Neuronal stem cell (in vitro differentiated cells): ENCODE measurements around the gene CPVL.
A peak's percentile ranks its signal among the peaks of the same experiment; 100 is the strongest.

Experiments used
- DNase-seq: peaks from one replicate; pipeline ENCODE4 v3.0.0-alpha.2; 2013; ENCODE audit warnings: low spot score
- H2AFZ ChIP-seq: one replicate; pipeline ENCODE4 v1.6.1; 2013; ENCODE audit warnings: mild to moderate bottlenecking, low read length, inconsistent platforms
- H2AK5ac ChIP-seq: 2 replicates; pipeline ENCODE4 v1.6.1; 2013; ENCODE audit warnings: low read depth, mild to moderate bottlenecking, inconsistent platforms, low read length, moderate library complexity, mixed read lengths
- H2BK120ac ChIP-seq: 2 replicates; pipeline ENCODE4 v1.6.1; 2013; ENCODE audit warnings: low read depth, mild to moderate bottlenecking, inconsistent platforms, low read length, moderate library complexity, mixed read lengths
- H2BK12ac ChIP-seq: one replicate; pipeline ENCODE4 v1.6.1; 2013; ENCODE audit warnings: low read length, inconsistent platforms
- H2BK15ac ChIP-seq: 2 replicates; pipeline ENCODE4 v1.6.1; 2013; ENCODE audit warnings: mild to moderate bottlenecking, low read length, inconsistent platforms, mixed read lengths
- H2BK5ac ChIP-seq: one replicate; pipeline ENCODE4 v1.6.1; 2013; ENCODE audit warnings: inconsistent platforms, mild to moderate bottlenecking, low read length, moderate library complexity
- H3K14ac ChIP-seq: one replicate; pipeline ENCODE4 v1.6.1; 2013; ENCODE audit warnings: low read length, inconsistent platforms
- H3K18ac ChIP-seq: 2 replicates; pipeline ENCODE4 v1.6.1; 2013; ENCODE audit warnings: low read length, inconsistent platforms
- H3K23ac ChIP-seq: 2 replicates; pipeline ENCODE4 v1.6.1; 2013; ENCODE audit warnings: low read depth, mild to moderate bottlenecking, mixed read lengths, low read length, inconsistent platforms; ENCODE audit not compliant: poor library complexity
- H3K27ac ChIP-seq: replicated peaks from 3 replicates; pipeline ENCODE4 v1.5.1; 2013; ENCODE audit warnings: low read length, inconsistent platforms
- H3K27me3 ChIP-seq, 3 experiments: 2 replicates each; pipeline ENCODE4 v1.6.1; 2013; ENCODE audit warnings: low read length in 3 of 3, mild to moderate bottlenecking in 2 of 3, inconsistent platforms in 1 of 3, low read depth in 1 of 3, mixed read lengths in 1 of 3, moderate library complexity in 1 of 3; ENCODE audit not compliant: control insufficient read depth in 3 of 3, insufficient read depth in 3 of 3
- H3K36me3 ChIP-seq, 2 donors: replicated peaks in 1 of 2; 2 replicates each; pipeline ENCODE4 v1.6.1; 2013; ENCODE audit warnings: low read length in 2 of 2; ENCODE audit not compliant: control insufficient read depth in 2 of 2, insufficient read depth in 2 of 2
- H3K4ac ChIP-seq: 2 replicates; pipeline ENCODE4 v1.6.1; 2013; ENCODE audit warnings: inconsistent platforms, mild to moderate bottlenecking, low read length, moderate library complexity
- H3K4me1 ChIP-seq, 2 donors: 1 replicate in 1 of 2; 2 replicates in 1 of 2; pipeline ENCODE4 v1.6.1; 2013; ENCODE audit warnings: low read length in 2 of 2, low read depth in 1 of 2; ENCODE audit not compliant: control insufficient read depth in 2 of 2, insufficient read depth in 1 of 2
- H3K4me2 ChIP-seq: one replicate; pipeline ENCODE4 v1.6.1; 2013; ENCODE audit warnings: mild to moderate bottlenecking, low read length, inconsistent platforms; ENCODE audit not compliant: insufficient read depth, poor library complexity, severe bottlenecking
- H3K4me3 ChIP-seq, 2 donors: 2 replicates each; pipeline ENCODE4 v1.5.1; 2013; ENCODE audit warnings: low read length in 2 of 2, mild to moderate bottlenecking in 2 of 2, inconsistent platforms in 1 of 2, moderate library complexity in 1 of 2
- H3K79me1 ChIP-seq: one replicate; pipeline ENCODE4 v1.6.1; 2013; ENCODE audit warnings: low read depth, mild to moderate bottlenecking, inconsistent platforms, low read length, moderate library complexity
- H3K9ac ChIP-seq: one replicate; pipeline ENCODE4 v1.6.1; 2013; ENCODE audit warnings: mild to moderate bottlenecking, low read depth, low read length, inconsistent platforms; ENCODE audit not compliant: poor library complexity
- H3K9me3 ChIP-seq, 2 donors: replicated peaks in 1 of 2; 2 replicates each; pipeline versions ENCODE3 to v1.6.1; 2013; ENCODE audit warnings: low read length in 2 of 2, mild to moderate bottlenecking in 2 of 2, inconsistent platforms in 1 of 2, low read depth in 1 of 2, mixed read lengths in 1 of 2, moderate library complexity in 1 of 2; ENCODE audit not compliant: control insufficient read depth in 2 of 2, insufficient read depth in 1 of 2
- H4K8ac ChIP-seq: one replicate; pipeline ENCODE4 v1.6.1; 2013; ENCODE audit warnings: low read depth, mild to moderate bottlenecking, inconsistent platforms, low read length, moderate library complexity
- H4K91ac ChIP-seq: one replicate; pipeline ENCODE4 v1.6.1; 2013; ENCODE audit warnings: low read length, low read depth, mild to moderate bottlenecking, inconsistent platforms; ENCODE audit not compliant: poor library complexity
- WGBS, 2 donors: extraction: QIAGEN DNeasy Blood & Tissue Kit; methylation state at CpG; one replicate each; pipeline ENCODE4 v1.1.7; 2013; ENCODE audit warnings: missing lambda C conversion rate in 2 of 2, mixed read lengths in 1 of 2; ENCODE audit not compliant: insufficient read length in 2 of 2, insufficient replicate concordance in 1 of 2; ENCODE audit errors: extremely low coverage in 2 of 2; 5-methylcytosine and 5-hydroxymethylcytosine counted together

The CPVL gene

GRCh38 chr7:29090836-29091601 lies 55.3 kb downstream of the CPVL start:
- H3K27ac ChIP-seq, result peak overlapping the region; percentile 22
- WGBS, 2 donors, result no CpG with 5 or more reads among the region's 10 CpGs
- H2BK12ac ChIP-seq, result no peak overlapping the region
- H3K4ac ChIP-seq, result no peak overlapping the region
- H3K79me1 ChIP-seq, result no peaks in the 10 kb centered on the region
- peak overlapping the region; percentile 78 for H2AFZ ChIP-seq
- H2BK120ac ChIP-seq, result no peak overlapping the region
- H2BK5ac ChIP-seq, result no peak overlapping the region
- no peaks in the 10 kb centered on the region for H3K9me3 ChIP-seq
- peaks cover 6 to 9% of the 10 kb centered on the region in 2 donors for H3K4me1 ChIP-seq
- no peak overlapping the region for H3K4me3 ChIP-seq
- no peak overlapping the region for H2AK5ac ChIP-seq
- H3K18ac ChIP-seq, result peak overlapping the region; percentile 41
- no peak overlapping the region for H3K9ac ChIP-seq
- no peak overlapping the region for H3K4me2 ChIP-seq
- no peak overlapping the region for H4K8ac ChIP-seq
- H3K14ac ChIP-seq, result no peak overlapping the region
- no peaks in the 10 kb centered on the region for H3K27me3 ChIP-seq
- no peak overlapping the region for H3K23ac ChIP-seq
- peaks cover 0 to 1% of the 10 kb centered on the region in 2 donors for H3K36me3 ChIP-seq
- DNase-seq, result no peak
- no peak overlapping the region for H4K91ac ChIP-seq
- no peak overlapping the region for H2BK15ac ChIP-seq

DNA sequence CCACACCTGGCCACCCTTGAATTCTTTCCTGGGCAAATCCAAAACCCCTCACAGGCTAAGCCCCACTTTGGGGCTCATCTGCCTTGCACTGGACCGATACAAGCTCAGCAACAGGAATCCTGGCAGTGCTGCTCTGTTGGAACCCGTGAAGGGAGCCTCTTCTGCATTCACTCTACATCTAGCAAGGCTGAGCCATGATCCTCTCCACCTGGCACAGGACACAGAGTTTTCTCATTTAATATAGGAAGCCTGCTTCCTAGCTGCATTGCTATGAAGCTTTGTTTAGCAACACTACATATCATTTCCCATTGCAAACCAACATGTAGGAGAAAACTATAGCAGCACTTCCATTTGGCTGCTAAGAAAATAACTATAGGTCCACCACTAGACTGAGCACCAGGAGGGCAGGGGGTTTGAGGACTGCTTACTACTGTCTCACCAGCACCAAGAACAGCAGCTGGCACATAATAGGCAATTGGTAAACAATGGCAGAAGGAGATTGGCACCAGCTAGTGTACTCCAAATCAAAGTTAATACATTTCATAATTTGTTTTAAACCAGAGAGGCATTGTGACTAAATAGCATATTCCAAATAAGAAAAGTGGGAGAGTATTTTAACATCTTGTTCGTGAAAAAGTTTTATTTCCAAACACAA lies 56.1 kb downstream of the CPVL start:
- no peak overlapping the region for H3K14ac ChIP-seq

DNA sequence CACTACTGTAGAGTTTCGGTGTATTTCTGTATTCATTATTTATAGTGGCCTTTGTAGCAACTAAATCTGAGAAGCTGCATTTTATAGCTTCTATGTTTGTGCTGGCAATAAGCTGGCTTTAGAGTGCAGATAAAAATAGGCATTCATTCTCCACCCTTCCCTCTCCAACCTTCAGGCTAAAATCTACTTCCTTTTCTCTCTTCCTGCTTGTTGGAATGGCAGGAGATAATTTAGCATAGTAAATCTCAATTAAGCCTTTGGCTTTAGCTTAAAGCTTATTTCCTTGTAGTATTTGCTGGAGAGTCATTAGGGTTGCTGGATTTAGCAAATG lies 58.5 kb downstream of the CPVL start:
- H2BK120ac ChIP-seq, result no peak overlapping the region
- no peaks in the 10 kb centered on the region for H3K27me3 ChIP-seq
- H3K18ac ChIP-seq, result no peak overlapping the region
- DNase-seq, result no peak
- no peak overlapping the region for H3K23ac ChIP-seq
- no peak overlapping the region for H4K8ac ChIP-seq
- no peak overlapping the region for H2AFZ ChIP-seq
- H2BK15ac ChIP-seq, result no peak overlapping the region
- H2BK5ac ChIP-seq, result no peak overlapping the region
- H3K9ac ChIP-seq, result no peak overlapping the region
- no peak overlapping the region for H2BK12ac ChIP-seq
- H3K4me3 ChIP-seq, result no peak overlapping the region
- H3K4me2 ChIP-seq, result no peak overlapping the region
- H3K36me3 ChIP-seq, result peaks cover 0 to 3% of the 10 kb centered on the region in 2 donors
- no peak overlapping the region for H4K91ac ChIP-seq
- peaks cover 6 to 9% of the 10 kb centered on the region in 2 donors for H3K4me1 ChIP-seq
- H3K79me1 ChIP-seq, result no peaks in the 10 kb centered on the region
- no peak overlapping the region for H2AK5ac ChIP-seq
- no peak overlapping the region for H3K14ac ChIP-seq
- H3K27ac ChIP-seq, result no peak overlapping the region
- H3K4ac ChIP-seq, result no peak overlapping the region
- no CpG with 5 or more reads among the region's 1 CpG for WGBS, 2 donors
- no peaks in the 10 kb centered on the region for H3K9me3 ChIP-seq

More for the DNA sequence above, 56.1 kb downstream of the CPVL start:
- no peak for DNase-seq
- Histone ChIP-seq H3K23ac (no peak overlapping the region), H3K27ac (no peak overlapping the region), H3K79me1 (no peaks in the 10 kb centered on the region), H3K9ac (no peak overlapping the region), H2BK15ac (no peak overlapping the region), H3K4ac (no peak overlapping the region), H3K18ac (no peak overlapping the region), H3K9me3 (no peaks in the 10 kb centered on the region), H2BK12ac (no peak overlapping the region), H3K4me1 (peaks cover 6 to 9% of the 10 kb centered on the region in 2 donors), H3K4me3 (no peak overlapping the region), H4K8ac (no peak overlapping the region), H2BK5ac (no peak overlapping the region), H3K4me2 (no peak overlapping the region), H2AK5ac (no peak overlapping the region), H4K91ac (no peak overlapping the region), H2AFZ (no peak overlapping the region), H3K36me3 (peaks cover 0 to 1% of the 10 kb centered on the region in 2 donors), H3K27me3 (no peaks in the 10 kb centered on the region), H2BK120ac (no peak overlapping the region)
- WGBS, 2 donors, result no CpG with 5 or more reads among the region's 3 CpGs

DNA sequence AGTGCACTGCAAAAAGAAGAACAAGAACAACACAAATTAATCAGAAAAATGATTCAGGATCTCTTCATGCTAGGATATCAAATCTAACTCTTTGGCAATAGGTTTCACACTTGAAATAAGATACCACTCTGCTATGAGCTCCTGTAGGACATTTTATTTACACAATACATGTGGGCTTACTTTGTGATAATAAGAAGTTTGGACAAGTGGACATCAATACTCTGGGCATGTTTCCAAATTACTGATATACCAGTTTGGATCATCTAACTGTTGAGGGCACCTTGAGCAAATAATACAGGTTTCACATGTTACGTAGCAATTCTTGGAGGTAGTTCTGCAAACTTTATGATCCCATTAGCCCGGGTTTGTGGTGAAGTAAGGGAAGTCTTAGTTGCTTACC lies 59.8 kb downstream of the CPVL start:
- Histone ChIP-seq H3K4me2 (no peak overlapping the region), H3K27me3 (no peaks in the 10 kb centered on the region), H2AFZ (no peak overlapping the region), H4K91ac (no peak overlapping the region), H3K4ac (no peak overlapping the region), H3K27ac (no peak overlapping the region), H2BK120ac (no peak overlapping the region), H2BK12ac (no peak overlapping the region), H3K23ac (no peak overlapping the region), H3K14ac (no peak overlapping the region), H3K9ac (no peak overlapping the region), H2BK15ac (no peak overlapping the region), H3K18ac (no peak overlapping the region), H2AK5ac (no peak overlapping the region), H2BK5ac (no peak overlapping the region), H3K79me1 (no peaks in the 10 kb centered on the region), H3K9me3 (no peaks in the 10 kb centered on the region), H4K8ac (no peak overlapping the region), H3K4me3 (no peak overlapping the region), H3K36me3 (peaks cover 0 to 3% of the 10 kb centered on the region in 2 donors), H3K4me1 (peaks cover 5 to 7% of the 10 kb centered on the region in 2 donors)
- DNase-seq, result no peak
- WGBS, 2 donors, result no CpG with 5 or more reads among the region's 2 CpGs
